Frontal cortex (tissue), 4 donors: ENCODE results near the gene SLC9A1. TPM values are rescaled to one million over a fixed set of nuclear protein-coding genes. Genes with fewer than 3 reads are reported as not detected.

ENCODE experiments used
- DNase-seq, 2 donors: peaks; one replicate each; pipeline ENCODE4 v3.0.0; 2012; ENCODE audit warnings: low spot score in 2 of 2
- FAIRE-seq: peaks from 2 replicates; lab custom pipeline; 2012; peaks lifted over from hg19 to GRCh38; lab: Jason Lieb, UNC
- total RNA-seq: library from RNA; depleted of rRNA; stranded (reverse); fragments of >200 nt; gene quantifications from one replicate; pipeline ENCODE4 v1.2.3, GENCODE V29; 2014
- donor health status: control.
- donor health status: control.
- donor health status: control.

Gene SLC9A1
- total RNA-seq, 1 donor from 2014 or later, result 2.0 TPM

- DNase-seq, result no peak
Measured at GRCh38 chr1:27152004-27152828, 2.7 kb downstream of the SLC9A1 start.

DNA sequence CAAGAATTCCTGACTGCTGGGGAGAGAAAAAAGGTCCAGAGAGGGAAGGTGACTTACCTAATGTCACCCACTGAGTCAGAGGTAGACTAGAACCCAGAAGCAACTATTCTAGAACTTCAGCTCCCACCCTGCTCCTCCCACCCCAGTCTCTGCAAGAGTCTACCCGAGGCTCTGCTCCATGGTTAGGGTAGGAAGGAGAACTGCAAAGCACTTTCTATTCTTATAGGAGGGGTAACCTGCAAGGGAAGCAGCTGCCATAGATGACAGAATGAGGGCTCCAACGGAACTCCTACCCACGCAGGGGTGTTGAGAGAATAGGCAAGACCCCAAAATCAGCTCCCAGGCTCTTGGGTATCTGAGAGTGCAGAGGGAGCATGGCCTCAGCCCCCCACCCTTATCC lies 4.3 kb downstream of the SLC9A1 start:
- FAIRE-seq (no peak), DNase-seq (no peak)

More at GRCh38 chr1:27152004-27152828, 2.7 kb downstream of the SLC9A1 start:
- no peak for FAIRE-seq

DNA sequence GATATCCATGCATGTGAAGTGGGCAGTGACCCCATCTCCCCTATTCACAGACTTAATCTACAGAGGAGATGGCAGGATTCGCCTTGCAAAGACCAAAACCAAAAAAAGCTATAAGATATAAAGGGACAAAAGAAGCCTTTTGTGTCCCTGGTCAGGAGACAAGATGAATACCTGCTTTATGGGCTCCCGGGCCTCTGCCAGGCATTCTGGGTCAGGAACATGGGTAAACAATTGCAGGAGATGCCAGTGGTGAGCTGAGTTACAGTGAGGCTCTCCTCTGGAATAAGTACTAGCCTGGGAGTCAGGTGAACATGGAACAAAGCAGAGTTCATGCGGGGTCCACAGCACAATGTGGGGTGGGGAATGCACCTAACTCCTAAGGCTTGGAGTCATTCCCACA lies 4.7 kb downstream of the SLC9A1 start:
- no peak for DNase-seq
- FAIRE-seq, result no peak

GRCh38 chr1:27149762-27150113 lies 5.2 kb downstream of the SLC9A1 start:
- DNase-seq, result no peak
- FAIRE-seq, result no peak

DNA sequence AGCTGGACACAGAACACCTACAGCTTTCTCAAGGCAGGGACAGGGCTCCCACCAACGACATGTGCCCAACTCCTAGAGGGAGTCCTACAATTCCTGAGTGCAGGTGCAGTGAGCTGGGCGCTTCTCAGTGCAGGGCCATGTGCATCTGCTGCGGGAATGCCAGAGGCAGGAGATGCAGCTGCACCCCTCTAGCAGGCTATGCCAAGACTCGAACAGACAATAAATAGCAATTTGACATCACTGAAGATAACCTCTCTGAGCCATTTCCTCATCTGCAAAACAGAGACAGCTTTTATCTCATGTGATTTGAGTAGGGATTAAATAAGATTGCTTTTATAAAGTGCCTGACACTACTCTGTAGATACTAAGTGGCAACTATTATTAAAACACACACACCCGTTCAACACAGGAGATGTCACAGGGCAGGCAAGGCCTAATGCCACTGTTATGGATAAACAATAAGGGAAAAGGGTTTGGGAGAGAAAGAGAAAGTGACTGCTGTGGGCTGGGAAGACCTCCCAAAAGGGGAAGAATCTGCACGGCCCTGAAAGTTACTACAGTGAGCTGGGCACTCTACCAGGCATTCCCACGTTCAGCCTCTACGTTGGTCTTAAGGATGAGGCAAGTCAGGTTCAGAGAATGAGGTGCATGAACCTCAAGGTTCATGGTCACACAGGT lies 5.7 kb downstream of the SLC9A1 start:
- DNase-seq, result no peak
- no peak for FAIRE-seq

DNA sequence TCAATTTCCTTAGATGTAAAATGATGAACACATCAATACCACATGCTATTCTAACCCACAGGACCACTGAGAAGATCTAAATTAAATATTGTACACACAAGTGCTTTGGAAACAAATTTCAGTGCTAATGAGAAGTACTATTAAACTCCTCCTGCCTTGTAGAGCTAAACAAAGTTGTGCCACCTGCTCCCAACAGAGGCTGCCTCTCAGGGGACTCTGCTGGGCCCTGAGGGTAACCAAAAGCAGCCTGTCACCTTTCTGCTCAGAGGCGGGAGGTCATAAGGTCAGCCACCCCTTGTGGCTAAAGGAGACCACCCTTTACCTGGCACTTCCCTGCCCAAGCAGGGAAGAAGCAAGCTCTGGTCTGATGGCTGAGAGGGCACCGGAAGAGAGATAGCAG lies 6.3 kb downstream of the SLC9A1 start:
- FAIRE-seq, result no peak
- no peak for DNase-seq

GRCh38 chr1:27147842-27148518 lies 6.9 kb downstream of the SLC9A1 start:
- DNase-seq, result no peak
- FAIRE-seq, result no peak

- DNase-seq (peak in 1 of 2 donors; percentile 34), FAIRE-seq (no peak)
Measured at GRCh38 chr1:27145934-27146354, 9.0 kb downstream of the SLC9A1 start.

DNA sequence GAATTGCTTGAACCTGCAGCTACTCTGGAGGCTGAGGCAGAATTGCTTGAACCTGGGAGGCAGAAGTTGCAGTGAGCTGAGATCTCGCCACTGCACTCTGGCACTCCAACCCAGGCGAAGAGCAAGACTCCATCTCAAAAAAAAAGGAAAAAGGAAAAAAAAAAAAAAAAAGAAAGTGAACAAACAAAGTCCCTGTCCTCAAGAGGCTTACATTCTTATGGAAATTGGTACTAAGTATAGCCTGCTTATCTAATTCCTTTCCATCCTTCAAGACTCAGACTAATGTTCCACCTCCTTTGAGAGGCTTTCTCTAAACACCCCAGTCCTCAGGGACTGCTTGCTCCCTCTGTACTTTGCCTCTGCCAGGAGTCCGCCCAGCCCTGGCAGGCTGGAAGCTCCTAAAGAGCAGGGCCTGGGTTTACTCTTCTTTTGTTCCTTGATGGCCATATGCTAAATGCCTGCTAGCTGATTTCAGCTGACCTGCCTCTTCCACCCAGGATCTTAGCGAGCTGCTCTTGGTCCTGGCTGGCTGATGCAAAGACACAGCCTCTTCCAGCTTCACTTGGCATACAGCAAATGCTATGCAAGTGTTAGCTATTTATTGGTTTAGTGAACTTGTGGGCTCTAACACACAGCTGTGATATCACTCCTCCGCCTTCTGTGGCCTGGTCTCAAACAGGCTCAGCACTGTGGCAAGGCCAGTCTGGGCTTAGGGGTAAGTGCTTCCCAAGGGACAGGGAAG lies 9.8 kb downstream of the SLC9A1 start:
- no peak for FAIRE-seq

GRCh38 chr1:27144049-27144748 lies 10.7 kb downstream of the SLC9A1 start:
- DNase-seq (no peak), FAIRE-seq (no peak)

More for the DNA sequence above, 9.8 kb downstream of the SLC9A1 start:
- no peak for DNase-seq

DNA sequence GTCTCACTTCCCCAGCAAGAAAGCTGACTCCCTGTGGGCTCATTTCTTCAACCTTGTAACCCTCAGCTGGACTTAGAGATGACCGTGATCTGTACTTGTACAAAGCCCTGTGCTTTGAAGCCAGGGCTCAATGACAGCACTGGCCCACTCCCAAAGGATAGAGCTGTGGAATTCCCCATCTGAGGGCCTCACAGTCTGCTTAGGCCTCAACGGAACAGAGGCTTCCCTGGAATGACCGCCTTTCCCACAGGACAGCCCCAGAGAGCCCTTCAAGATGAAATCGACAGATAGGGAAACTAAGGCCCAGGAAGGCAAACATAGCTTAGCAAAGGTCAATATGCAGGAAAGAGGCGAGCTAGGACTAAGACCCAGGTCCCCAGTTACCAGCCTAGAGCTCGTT lies 11.5 kb downstream of the SLC9A1 start:
- FAIRE-seq (no peak), DNase-seq (no peak)

DNA sequence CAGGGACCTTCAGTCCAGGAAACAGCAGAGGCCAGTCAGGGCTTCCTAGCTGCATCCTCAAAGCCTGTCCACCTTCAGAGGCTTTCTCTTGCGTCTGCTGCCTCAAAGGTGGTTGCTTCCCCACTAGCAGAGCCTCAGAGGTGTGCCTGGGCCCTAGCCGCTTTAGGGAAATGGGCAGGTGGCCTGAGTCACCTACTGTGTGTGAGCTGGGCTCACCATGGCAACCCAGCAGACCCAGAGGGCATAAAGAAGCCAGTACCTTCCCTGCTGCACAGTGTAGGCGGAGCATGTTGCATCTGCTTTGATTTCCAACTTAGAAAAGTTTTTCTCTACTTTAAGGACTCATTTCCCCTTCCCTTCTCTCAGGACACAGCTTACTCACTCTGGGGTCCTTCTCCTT lies 12.5 kb downstream of the SLC9A1 start:
- DNase-seq, result no peak
- FAIRE-seq, result no peak

- no peak for DNase-seq
- FAIRE-seq, result no peak
Measured at GRCh38 chr1:27141266-27142003, 13.5 kb downstream of the SLC9A1 start.

DNA sequence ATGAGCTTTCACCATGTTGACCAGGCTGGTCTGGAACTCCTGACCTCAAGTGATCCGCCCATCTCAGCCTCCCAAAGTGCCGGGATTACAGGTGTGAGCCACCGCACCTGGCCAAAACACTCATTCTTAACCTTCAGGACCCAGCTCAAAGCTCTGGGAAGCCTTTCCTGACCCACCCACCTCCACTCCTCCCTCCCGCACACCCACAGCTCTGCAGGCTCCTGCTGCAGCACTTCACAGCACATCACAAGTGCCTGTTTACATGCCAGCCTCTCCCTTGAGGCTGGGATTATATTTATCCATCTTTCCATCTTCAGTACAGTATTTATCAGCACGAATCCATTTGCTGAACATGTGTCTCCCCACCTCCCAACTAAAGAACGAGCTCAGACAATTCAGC lies 14.9 kb downstream of the SLC9A1 start:
- no peak for FAIRE-seq

GRCh38 chr1:27138927-27139326 lies 16.0 kb downstream of the SLC9A1 start:
- DNase-seq (no peak), FAIRE-seq (no peak)

More for the DNA sequence above, 14.9 kb downstream of the SLC9A1 start:
- DNase-seq, result no peak

- FAIRE-seq, result no peak
- no peak for DNase-seq
Measured at GRCh38 chr1:27138368-27138767, 16.6 kb downstream of the SLC9A1 start.

- FAIRE-seq (no peak), DNase-seq (no peak)
Measured at GRCh38 chr1:27137544-27138075, 17.3 kb downstream of the SLC9A1 start.

- DNase-seq, result no peak
- FAIRE-seq, result no peak
Measured at GRCh38 chr1:27136998-27137542, 17.9 kb downstream of the SLC9A1 start.

DNA sequence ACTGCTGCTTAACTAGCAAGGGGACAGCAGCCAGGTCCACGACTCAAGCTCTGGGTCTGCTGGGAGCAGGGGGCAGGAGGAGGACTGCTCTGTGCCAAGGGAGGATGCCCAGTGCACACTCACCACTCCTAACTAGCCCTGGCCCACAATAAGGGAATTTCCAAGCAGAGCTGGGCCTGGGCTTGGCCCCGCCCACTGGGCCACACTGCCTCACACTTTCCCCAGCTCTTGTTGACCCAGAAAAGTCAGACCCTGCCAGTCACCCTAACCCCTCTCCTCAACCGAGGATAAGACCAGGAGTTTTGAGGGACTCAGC lies 18.7 kb downstream of the SLC9A1 start:
- no peak for DNase-seq
- no peak for FAIRE-seq
